Measurements from ENCODE around the gene MAPKAP1. TPM values are rescaled to one million over a fixed set of nuclear protein-coding genes. Genes with fewer than 3 reads are reported as not detected.

MAPKAP1 gene
- total and polyA plus RNA-seq, 9 of the 15 experiments (the other 6 are each of a cell fraction or from before 2014, with no cell fraction given) = 2.6 to 82.1 (median 61.1) TPM

- Histone ChIP-seq H3K36me3 (ENCODE audit: control insufficient read depth, insufficient read depth, low read length) (peaks cover 6% of the 10 kb centered on the region; the same call in 2 of the 3 replicates), H3K4me3 (no peak overlapping the region), H3K9ac (ENCODE audit: insufficient read depth in 1 of 2, low read depth in 2 of 2, low read length in 2 of 2) (no peak overlapping the region), H2AFZ (ENCODE audit: low read depth, low read length) (no peak overlapping the region), H3K27me3 (ENCODE audit: control insufficient read depth in 2 of 2, insufficient read depth in 2 of 2, low read length in 2 of 2) (no peaks in the 10 kb centered on the region), H3K4me2 (ENCODE audit: insufficient read depth, low read length) (no peak overlapping the region), H4K20me1 (replicated peaks; ENCODE audit: control insufficient read depth, insufficient read depth, low read length) (no peaks in the 10 kb centered on the region), H3K9me3 (replicated peaks; ENCODE audit: control insufficient read depth, insufficient read depth, low read depth, low read length) (no peaks in the 10 kb centered on the region), H3K9me1 (ENCODE audit: control insufficient read depth, insufficient read depth, low read length) (no peaks in the 10 kb centered on the region), H3K79me2 (ENCODE audit: control insufficient read depth, insufficient read depth, low read length) (no peaks in the 10 kb centered on the region), H3K4me1 (replicated peaks in 1 of 2; ENCODE audit: control insufficient read depth in 2 of 2, insufficient read depth in 2 of 2, low read length in 2 of 2) (no peaks in the 10 kb centered on the region), H3K27ac (ENCODE audit: extremely low read depth, low read depth, low read length) (no peak overlapping the region)
- ChIA-PET CTCF (ENCODE audit: low intra/inter-chr PET ratio) (no interaction called here), POLR2A (interaction anchor here (1.4 to 2.0 kb wide), 2 partner anchors 10 to 14 kb away, joined by 4 to 9 read pairs; no protein-coding TSS in a partner anchor)
- BruUV-seq (replicated peaks) = no TSS peak
- in situ Hi-C loops (cut with MboI) = no loop called here
- TF ChIP-seq HINFP (tag; conservative IDR thresholded peaks at IDR 0.05; ENCODE audit: low read depth) (no peak), NKRF (IDR thresholded peaks at IDR 0.05; ENCODE audit: borderline replicate concordance) (no peak), BMI1 (IDR thresholded peaks at IDR 0.05; ENCODE audit: low read length) (no peak)
- DNase-seq (ENCODE audit: extremely low read depth in 1 of 4, low spot score in 3 of 4) (no peak), ATAC-seq (no peak), FAIRE-seq (no peak)
- intact Hi-C loops (cut with micrococcal nuclease) = no loop called here
- WGBS (ENCODE audit: insufficient coverage, low coverage, missing lambda C conversion rate) = 70% methylated on average over 4 of the region's 4 CpGs
Measured at GRCh38 chr9:125544484-125544883, 162.5 kb downstream of the MAPKAP1 start.

Data from K562 (cell line).